GM23338 (cell line): ENCODE data around the gene SCN2B. TPM values are rescaled to one million over a fixed set of nuclear protein-coding genes. Genes with fewer than 3 reads are reported as not detected.

Source experiments
- ATAC-seq: fragments of 200-7000 bp; cut with Tn5 transposase; 3 replicates; pipeline ENCODE4 v1.9.1; 2020
- DNase-seq: peaks from one replicate; pipeline ENCODE4 v3.0.0-alpha.2; 2015; ENCODE audit warnings: low spot score
- H2AFZ ChIP-seq: fragments of 200-600 bp; sonication (generic); 2 replicates; pipeline ENCODE4 v1.8.0; 2016; ENCODE audit warnings: antibody characterized with exemption, mild to moderate bottlenecking, moderate library complexity
- H3F3A ChIP-seq: fragments of 200-600 bp; sonication (generic); replicated peaks from 2 replicates; pipeline ENCODE4 v1.8.0; 2017; ENCODE audit warnings: antibody characterized with exemption, mixed run types, low read depth
- H3K27ac ChIP-seq: fragments of 200-600 bp; sonication (generic); 2 replicates; pipeline ENCODE4 v1.6.1; 2016; ENCODE audit warnings: low read depth
- H3K27me3 ChIP-seq: fragments of 200-600 bp; sonication (generic); 2 replicates; pipeline ENCODE4 v1.8.0; 2016; ENCODE audit warnings: mild to moderate bottlenecking, mixed run types, moderate library complexity; ENCODE audit not compliant: insufficient read depth
- H3K36me3 ChIP-seq: fragments of 200-600 bp; sonication (generic); 2 replicates; pipeline ENCODE4 v1.8.0; 2016; ENCODE audit warnings: mild to moderate bottlenecking; ENCODE audit not compliant: insufficient read depth
- H3K4me1 ChIP-seq: fragments of 200-600 bp; sonication (generic); 2 replicates; pipeline ENCODE4 v1.8.0; 2016; ENCODE audit warnings: mild to moderate bottlenecking, moderate library complexity; ENCODE audit not compliant: insufficient read depth
- H3K4me2 ChIP-seq: fragments of 200-600 bp; sonication (generic); 2 replicates; pipeline ENCODE4 v1.7.1; 2017; ENCODE audit warnings: mixed run types
- H3K4me3 ChIP-seq: fragments of 200-600 bp; sonication (generic); 2 replicates; pipeline ENCODE4 v1.6.1; 2016; ENCODE audit warnings: mixed run types
- H3K79me2 ChIP-seq: fragments of 200-600 bp; sonication (generic); replicated peaks from 2 replicates; pipeline ENCODE4 v1.8.0; 2017; ENCODE audit warnings: mild to moderate bottlenecking; ENCODE audit not compliant: insufficient read depth
- H3K9me2 ChIP-seq: fragments of 200-600 bp; sonication (generic); 2 replicates; pipeline ENCODE4 v1.8.0; 2017; ENCODE audit not compliant: insufficient read depth
- H4K20me1 ChIP-seq: fragments of 200-600 bp; sonication (generic); replicated peaks from 2 replicates; pipeline ENCODE4 v1.8.0; 2017; ENCODE audit warnings: mild to moderate bottlenecking; ENCODE audit not compliant: insufficient read depth
- H3K27ac Mint-ChIP-seq: 2 replicates; pipeline ENCODE4 v1.8.0; 2020; ENCODE audit warnings: inconsistent platforms, mild to moderate bottlenecking, moderate library complexity, mixed read lengths
- H3K27me3 Mint-ChIP-seq: 3 replicates; pipeline ENCODE4 v1.8.0; 2022; ENCODE audit warnings: low read depth, mild to moderate bottlenecking, moderate library complexity, mixed read lengths, inconsistent platforms; ENCODE audit not compliant: insufficient read depth, poor library complexity
- H3K36me3 Mint-ChIP-seq: 3 replicates; pipeline ENCODE4 v1.8.0; 2021; ENCODE audit warnings: low read depth, mild to moderate bottlenecking, inconsistent platforms, moderate library complexity, mixed read lengths
- H3K4me1 Mint-ChIP-seq: 3 replicates; pipeline ENCODE4 v1.8.0; 2020; ENCODE audit warnings: mild to moderate bottlenecking, inconsistent platforms, mixed read lengths
- H3K4me3 Mint-ChIP-seq: 3 replicates; pipeline ENCODE4 v1.8.0; 2021; ENCODE audit warnings: moderate library complexity, mild to moderate bottlenecking, inconsistent platforms, mixed read lengths
- H3K9me3 Mint-ChIP-seq: 3 replicates; pipeline ENCODE4 v1.8.0; 2020; ENCODE audit warnings: moderate library complexity, mild to moderate bottlenecking, inconsistent platforms, mixed read lengths
- CREB1 ChIP-seq: fragments of 250-450 bp; sonication (Bioruptor Pico); IDR thresholded peaks from 2 replicates; pipeline ENCODE4 v1.5.0; 2020; ENCODE audit warnings: low read depth, mild to moderate bottlenecking, moderate library complexity
- CTCF ChIP-seq, 2 experiments: fragments of 200-600 bp in 1 of 2; sonication (generic) in 1 of 2; conservative IDR thresholded peaks; 2 replicates each; pipeline versions ENCODE4 v1.5.1 to v1.6.1; 2016 to 2017; ENCODE audit warnings: antibody characterized with exemption in 2 of 2, low read depth in 2 of 2, mild to moderate bottlenecking in 2 of 2, moderate library complexity in 1 of 2
- ETS1 ChIP-seq: IDR thresholded peaks from 2 replicates; pipeline ENCODE4 v1.6.1; 2016; ENCODE audit warnings: antibody characterized with exemption
- EZH2 ChIP-seq: fragments of 200-600 bp; sonication (generic); IDR thresholded peaks from one replicate; pipeline ENCODE4 v1.8.0; 2017; ENCODE audit warnings: antibody characterized with exemption, mild to moderate bottlenecking, low read depth; ENCODE audit not compliant: unreplicated experiment
- EZH2phosphoT487 ChIP-seq: fragments of 200-600 bp; sonication (generic); IDR thresholded peaks from one replicate; pipeline ENCODE4 v1.8.1; 2018; ENCODE audit warnings: antibody characterized with exemption; ENCODE audit not compliant: unreplicated experiment
- JUNB ChIP-seq: IDR thresholded peaks from one replicate; pipeline ENCODE4 v1.6.1; 2016; ENCODE audit warnings: antibody characterized with exemption; ENCODE audit not compliant: unreplicated experiment
- NANOG ChIP-seq: IDR thresholded peaks from 2 replicates; pipeline ENCODE4 v1.6.1; 2016; ENCODE audit warnings: antibody characterized with exemption, borderline replicate concordance
- POLR2AphosphoS5 ChIP-seq: IDR thresholded peaks from 2 replicates; pipeline ENCODE4 v1.6.1; 2016; ENCODE audit warnings: antibody characterized with exemption, low read depth
- REST ChIP-seq: IDR thresholded peaks from one replicate; pipeline ENCODE4 v1.6.1; 2018; ENCODE audit warnings: antibody characterized with exemption; ENCODE audit not compliant: unreplicated experiment
- STAT1 ChIP-seq: IDR thresholded peaks from one replicate; pipeline ENCODE4 v1.6.1; 2016; ENCODE audit warnings: antibody characterized with exemption; ENCODE audit not compliant: unreplicated experiment
- ZNF114 ChIP-seq: fragments of 250-450 bp; sonication (Bioruptor Pico); IDR thresholded peaks from 2 replicates; pipeline ENCODE4 v1.5.0; 2020; ENCODE audit warnings: mild to moderate bottlenecking, moderate library complexity
- ZNF331 ChIP-seq: fragments of 250-450 bp; sonication (Bioruptor Pico); IDR thresholded peaks from 2 replicates; pipeline ENCODE4 v1.5.0; 2020; ENCODE audit warnings: low read depth, mild to moderate bottlenecking, moderate library complexity
- ZNF462 ChIP-seq: fragments of 250-450 bp; sonication (Bioruptor Pico); IDR thresholded peaks from 2 replicates; pipeline ENCODE4 v1.5.0; 2020; ENCODE audit warnings: mild to moderate bottlenecking, moderate library complexity
- polyA plus RNA-seq: library from polyadenylated mRNA; unstranded; fragments of >200 nt; fragmentation: Nextera tagmentation; extraction: Ambion mirVana; gene quantifications from 2 replicates; pipeline ENCODE4 v1.2.1, GENCODE V29; 2016
- total RNA-seq: library from RNA; depleted of rRNA; stranded (reverse); fragments of >200 nt; shearing (Covaris generic); gene quantifications from 2 replicates; pipeline ENCODE4 v1.2.3, GENCODE V29; 2014

Gene SCN2B
- total and polyA plus RNA-seq, 2 experiments from 2014 or later: 0.03 TPM; not detected in 1

DNA sequence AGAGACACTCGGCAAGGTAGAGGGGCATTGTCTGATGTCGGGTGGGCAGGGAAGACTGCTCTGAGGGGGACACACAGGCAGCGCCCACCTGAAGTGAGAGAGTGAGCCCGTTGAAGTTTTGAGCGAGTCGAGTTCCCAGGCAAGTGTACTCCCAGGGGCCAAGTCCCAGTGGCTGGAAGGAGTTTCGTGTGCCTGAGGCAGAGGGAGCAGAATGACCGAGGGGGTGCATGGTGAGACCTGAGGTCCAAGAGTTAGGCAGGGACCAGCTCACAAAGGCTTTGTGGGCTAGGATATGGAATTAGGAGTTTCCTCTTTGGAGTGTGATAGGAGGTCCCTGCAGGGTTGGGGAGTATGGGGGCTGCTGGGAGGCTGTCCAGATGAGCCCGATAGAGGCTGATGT lies 6.2 kb downstream of the SCN2B start:
- no peak for ATAC-seq
- H3K27ac ChIP-seq: no peak overlapping the region
- Mint-ChIP-seq H3K4me3 (no peak overlapping the region; the same call in 2 of the 3 replicates), H3K27me3 (peaks cover 41% of the 10 kb centered on the region), H3K27ac (no peak overlapping the region), H3K4me1 (peaks cover 35% of the 10 kb centered on the region), H3K36me3 (no peaks in the 10 kb centered on the region), H3K9me3 (no peaks in the 10 kb centered on the region; the same call in 2 of the 3 replicates)
- DNase-seq: no peak
- H3F3A ChIP-seq: no peaks in the 10 kb centered on the region
- no peak overlapping the region for H3K4me2 ChIP-seq
- H3K4me1 ChIP-seq: peaks cover 23% of the 10 kb centered on the region
- TF ChIP-seq NANOG: no peak
- TF ChIP-seq REST: no peak
- TF ChIP-seq EZH2phosphoT487: no peak
- no peak for TF ChIP-seq CTCF (conservative IDR thresholded peaks at IDR 0.05; ENCODE audit: low read depth in 2 of 2)
- TF ChIP-seq ZNF331: no peak
- TF ChIP-seq CREB1: no peak
- TF ChIP-seq ETS1: no peak
- no peak for TF ChIP-seq JUNB
- no peak for TF ChIP-seq ZNF462 (CRISPR knock-in tag)
- TF ChIP-seq STAT1: no peak
- no peak for TF ChIP-seq ZNF114 (CRISPR knock-in tag)
- TF ChIP-seq POLR2AphosphoS5: no peak
- no peak for TF ChIP-seq EZH2
- H2AFZ ChIP-seq: no peak overlapping the region
- H3K36me3 ChIP-seq: no peaks in the 10 kb centered on the region; the same call in 1 of the 2 replicates
- H3K27me3 ChIP-seq: peaks cover 77% of the 10 kb centered on the region
- H3K4me3 ChIP-seq: no peak overlapping the region
- no peaks in the 10 kb centered on the region for H3K9me2 ChIP-seq
- H4K20me1 ChIP-seq: no peaks in the 10 kb centered on the region; the same call in 1 of the 2 replicates
- H3K79me2 ChIP-seq: no peaks in the 10 kb centered on the region
